ENCODE data around the gene CABP4.

The CABP4 gene

DNA sequence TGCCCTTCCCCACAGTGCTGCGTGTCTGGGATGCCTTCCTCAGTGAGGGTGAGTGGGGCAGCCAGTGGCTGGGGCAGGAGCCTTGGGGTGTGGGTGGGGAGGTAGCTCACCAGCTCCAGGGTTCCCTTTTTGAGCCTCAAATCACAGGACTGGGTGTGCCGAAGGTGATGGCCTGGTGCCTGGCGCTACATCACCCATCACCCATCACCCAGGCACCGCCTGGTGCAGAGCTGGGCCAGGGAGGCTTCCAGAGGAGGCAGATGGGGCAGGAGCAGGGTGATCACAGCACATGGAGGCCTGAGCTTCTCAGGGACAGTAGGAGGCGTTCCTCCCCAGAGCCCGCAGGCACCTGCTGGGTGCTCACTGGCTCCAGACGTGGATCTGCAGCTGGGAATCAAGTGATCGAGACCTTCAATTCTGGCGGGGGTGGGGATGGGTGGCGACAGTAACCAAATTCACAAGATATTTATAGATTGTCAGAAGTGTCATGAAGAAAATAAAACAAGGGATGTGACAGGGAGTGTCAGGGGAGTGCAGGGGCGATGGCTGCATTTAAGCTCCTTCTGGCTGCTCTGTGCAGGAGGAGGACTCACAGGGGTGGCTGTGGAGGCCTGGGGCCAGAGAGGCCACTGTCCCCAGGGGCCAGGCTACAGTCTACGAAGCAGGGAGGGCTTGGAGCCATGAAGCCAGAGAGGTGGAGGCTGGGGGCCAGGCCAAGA, 48.0 kb upstream of the CABP4 start:
- no peaks in the 10 kb centered on the region for H3F3A ChIP-seq (ENCODE audit: insufficient read depth, low read length)
- H2AFZ ChIP-seq (ENCODE audit: low read length): no peak overlapping the region
- peak overlapping the region; percentile 75 for H3K4me3 ChIP-seq (ENCODE audit: low read depth, low read length, poor library complexity, severe bottlenecking)
- H3K27ac ChIP-seq (ENCODE audit: low read depth, low read length, poor library complexity, severe bottlenecking): peak overlapping the region; percentile 93
- peaks cover 22% of the 10 kb centered on the region; the same call in 1 of the 2 replicates for H3K36me3 ChIP-seq (ENCODE audit: insufficient read depth, low read length)
- H3K9me2 ChIP-seq (ENCODE audit: low read depth, low read length): no peaks in the 10 kb centered on the region
- peaks cover 98% of the 10 kb centered on the region for H3K4me1 ChIP-seq (ENCODE audit: insufficient read depth, low read length, severe bottlenecking)
- H3K79me2 ChIP-seq (ENCODE audit: insufficient read depth, low read length): no peaks in the 10 kb centered on the region
- no peaks in the 10 kb centered on the region for H4K20me1 ChIP-seq (ENCODE audit: insufficient read depth, low read length)
- TF ChIP-seq EZH2 (IDR thresholded peaks at IDR 0.05; ENCODE audit: borderline replicate concordance, low read length): no peak
- TF ChIP-seq, protein P1, sequence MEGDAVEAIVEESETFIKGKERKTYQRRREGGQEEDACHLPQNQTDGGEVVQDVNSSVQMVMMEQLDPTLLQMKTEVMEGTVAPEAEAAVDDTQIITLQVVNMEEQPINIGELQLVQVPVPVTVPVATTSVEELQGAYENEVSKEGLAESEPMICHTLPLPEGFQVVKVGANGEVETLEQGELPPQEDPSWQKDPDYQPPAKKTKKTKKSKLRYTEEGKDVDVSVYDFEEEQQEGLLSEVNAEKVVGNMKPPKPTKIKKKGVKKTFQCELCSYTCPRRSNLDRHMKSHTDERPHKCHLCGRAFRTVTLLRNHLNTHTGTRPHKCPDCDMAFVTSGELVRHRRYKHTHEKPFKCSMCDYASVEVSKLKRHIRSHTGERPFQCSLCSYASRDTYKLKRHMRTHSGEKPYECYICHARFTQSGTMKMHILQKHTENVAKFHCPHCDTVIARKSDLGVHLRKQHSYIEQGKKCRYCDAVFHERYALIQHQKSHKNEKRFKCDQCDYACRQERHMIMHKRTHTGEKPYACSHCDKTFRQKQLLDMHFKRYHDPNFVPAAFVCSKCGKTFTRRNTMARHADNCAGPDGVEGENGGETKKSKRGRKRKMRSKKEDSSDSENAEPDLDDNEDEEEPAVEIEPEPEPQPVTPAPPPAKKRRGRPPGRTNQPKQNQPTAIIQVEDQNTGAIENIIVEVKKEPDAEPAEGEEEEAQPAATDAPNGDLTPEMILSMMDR (IDR thresholded peaks at IDR 0.05; ENCODE audit: low read length): no peak; the same call in 1 of the 2 replicates
- no peaks in the 10 kb centered on the region for H3K27me3 ChIP-seq (ENCODE audit: insufficient read depth, low read length)
- peak overlapping the region; percentile 89 for H3K4me2 ChIP-seq (ENCODE audit: low read length)
- H3K9ac ChIP-seq (ENCODE audit: low read length): peak overlapping the region; percentile 94; the same call in 1 of the 2 replicates
- H3K9me3 ChIP-seq (ENCODE audit: low read length): no peaks in the 10 kb centered on the region

DNA sequence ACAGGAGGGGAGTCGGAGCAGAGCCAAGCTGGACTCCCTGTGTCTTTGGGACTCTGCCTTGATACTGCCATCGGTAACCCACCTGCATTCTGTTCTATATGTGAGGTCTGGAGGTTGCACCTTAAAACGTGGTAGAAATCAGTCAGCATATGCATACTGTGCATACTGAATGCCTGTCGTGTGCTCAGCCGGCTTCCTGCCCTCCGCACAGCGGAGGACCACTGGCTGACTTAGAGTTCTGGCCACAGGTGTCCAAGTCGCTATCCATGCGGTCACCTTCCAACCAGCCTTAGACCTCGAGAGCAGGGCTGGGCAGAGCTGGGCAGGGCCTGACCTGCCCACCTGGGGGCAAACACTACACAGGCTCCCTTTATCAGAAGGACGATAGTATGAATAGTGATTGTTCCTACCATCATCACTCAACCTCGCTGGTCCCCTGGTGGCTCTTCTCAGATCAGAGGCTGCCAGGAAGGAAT, 47.4 kb upstream of the CABP4 start:
- Histone ChIP-seq H3K9me2 (ENCODE audit: low read depth, low read length) (no peaks in the 10 kb centered on the region), H3K36me3 (ENCODE audit: insufficient read depth, low read length) (peaks cover 22% of the 10 kb centered on the region; the same call in 1 of the 2 replicates), H3K9ac (ENCODE audit: low read length) (peak overlapping the region; percentile 94; the same call in 1 of the 2 replicates), H3K4me3 (ENCODE audit: low read depth, low read length, poor library complexity, severe bottlenecking) (peak overlapping the region; percentile 75), H4K20me1 (ENCODE audit: insufficient read depth, low read length) (no peaks in the 10 kb centered on the region), H3K27me3 (ENCODE audit: insufficient read depth, low read length) (no peaks in the 10 kb centered on the region), H2AFZ (ENCODE audit: low read length) (no peak overlapping the region), H3K4me1 (ENCODE audit: insufficient read depth, low read length, severe bottlenecking) (peaks cover 96% of the 10 kb centered on the region), H3K27ac (ENCODE audit: low read depth, low read length, poor library complexity, severe bottlenecking) (peak overlapping the region; percentile 93), H3F3A (ENCODE audit: insufficient read depth, low read length) (no peaks in the 10 kb centered on the region), H3K4me2 (ENCODE audit: low read length) (peak overlapping the region; percentile 89), H3K9me3 (ENCODE audit: low read length) (no peaks in the 10 kb centered on the region), H3K79me2 (ENCODE audit: insufficient read depth, low read length) (no peaks in the 10 kb centered on the region)
- TF ChIP-seq, protein P1 (IDR thresholded peaks at IDR 0.05; ENCODE audit: low read length): no peak
- no peak for TF ChIP-seq EZH2 (IDR thresholded peaks at IDR 0.05; ENCODE audit: borderline replicate concordance, low read length)

DNA sequence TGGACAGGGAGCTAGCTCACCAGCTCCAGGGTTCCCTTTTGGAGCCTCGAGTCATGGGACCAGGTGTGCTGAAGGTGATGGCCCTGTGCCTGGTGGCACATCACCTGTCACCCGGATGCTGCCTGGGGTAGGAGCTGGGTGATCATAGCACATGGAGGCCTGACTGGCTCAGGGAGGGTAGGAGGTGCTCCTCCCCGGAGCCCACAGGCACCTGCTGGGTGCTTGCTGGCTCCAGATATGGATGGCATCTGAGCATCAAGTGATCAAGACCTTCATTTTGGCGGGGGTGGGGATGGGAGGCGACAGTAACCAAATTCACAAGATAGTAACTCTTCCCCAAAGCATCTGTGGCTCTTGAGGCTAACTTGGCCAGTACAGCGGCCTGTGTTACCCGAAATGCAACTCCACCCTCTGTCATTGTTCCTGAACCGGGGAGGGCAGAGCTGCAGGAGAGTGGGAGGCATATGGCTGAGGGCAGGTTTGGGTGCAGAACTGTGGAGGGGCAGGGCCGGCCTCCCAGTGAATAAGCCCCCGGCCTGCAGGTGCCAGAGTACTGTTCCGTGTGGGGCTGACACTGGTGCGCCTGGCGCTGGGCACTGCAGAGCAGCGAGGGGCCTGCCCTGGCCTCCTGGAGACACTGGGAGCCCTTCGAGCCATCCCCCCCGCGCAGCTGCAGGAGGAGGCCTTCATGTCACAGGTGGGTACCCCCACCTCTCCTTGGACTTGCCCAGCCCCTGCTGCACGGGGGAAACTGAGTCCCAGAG, 46.5 kb upstream of the CABP4 start:
- no peak for TF ChIP-seq EZH2 (IDR thresholded peaks at IDR 0.05; ENCODE audit: borderline replicate concordance, low read length)
- TF ChIP-seq, protein P1 (IDR thresholded peaks at IDR 0.05; ENCODE audit: low read length): no peak
- Histone ChIP-seq H3K9ac (ENCODE audit: low read length) (peak overlapping the region; percentile 94; the same call in 1 of the 2 replicates), H4K20me1 (ENCODE audit: insufficient read depth, low read length) (no peaks in the 10 kb centered on the region), H3K4me3 (ENCODE audit: low read depth, low read length, poor library complexity, severe bottlenecking) (peak overlapping the region; percentile 30), H2AFZ (ENCODE audit: low read length) (no peak overlapping the region), H3K36me3 (ENCODE audit: insufficient read depth, low read length) (peaks cover 22% of the 10 kb centered on the region; the same call in 1 of the 2 replicates), H3K27me3 (ENCODE audit: insufficient read depth, low read length) (no peaks in the 10 kb centered on the region), H3K9me2 (ENCODE audit: low read depth, low read length) (no peaks in the 10 kb centered on the region), H3K4me2 (ENCODE audit: low read length) (peak overlapping the region; percentile 89), H3K27ac (ENCODE audit: low read depth, low read length, poor library complexity, severe bottlenecking) (peak overlapping the region; percentile 93), H3K9me3 (ENCODE audit: low read length) (no peaks in the 10 kb centered on the region), H3F3A (ENCODE audit: insufficient read depth, low read length) (no peaks in the 10 kb centered on the region), H3K4me1 (ENCODE audit: insufficient read depth, low read length, severe bottlenecking) (peaks cover 87% of the 10 kb centered on the region), H3K79me2 (ENCODE audit: insufficient read depth, low read length) (no peaks in the 10 kb centered on the region)
